LNCaP clone FGC (cell line): ENCODE data around the gene TBATA.

Experiments used
- DNase-seq: peaks from one replicate; pipeline ENCODE4 v3.0.0-alpha.2; 2011; ENCODE audit warnings: low read depth
- H3K4me3 ChIP-seq: 2 replicates; pipeline ENCODE4 v1.5.1; 2011; ENCODE audit warnings: mild to moderate bottlenecking, low read depth, low read length, control low read depth
- TF ChIP-seq, protein P1 (sequence below): IDR thresholded peaks from 2 replicates; pipeline ENCODE4 v1.5.1; 2012; ENCODE audit warnings: mild to moderate bottlenecking; ENCODE audit not compliant: control insufficient read depth, insufficient read depth; ENCODE audit errors: extremely low read depth

TBATA gene

GRCh38 chr10:70801854-70802253, 16.7 kb upstream of the TBATA start:
- no peak overlapping the region for H3K4me3 ChIP-seq
- TF ChIP-seq, protein P1, sequence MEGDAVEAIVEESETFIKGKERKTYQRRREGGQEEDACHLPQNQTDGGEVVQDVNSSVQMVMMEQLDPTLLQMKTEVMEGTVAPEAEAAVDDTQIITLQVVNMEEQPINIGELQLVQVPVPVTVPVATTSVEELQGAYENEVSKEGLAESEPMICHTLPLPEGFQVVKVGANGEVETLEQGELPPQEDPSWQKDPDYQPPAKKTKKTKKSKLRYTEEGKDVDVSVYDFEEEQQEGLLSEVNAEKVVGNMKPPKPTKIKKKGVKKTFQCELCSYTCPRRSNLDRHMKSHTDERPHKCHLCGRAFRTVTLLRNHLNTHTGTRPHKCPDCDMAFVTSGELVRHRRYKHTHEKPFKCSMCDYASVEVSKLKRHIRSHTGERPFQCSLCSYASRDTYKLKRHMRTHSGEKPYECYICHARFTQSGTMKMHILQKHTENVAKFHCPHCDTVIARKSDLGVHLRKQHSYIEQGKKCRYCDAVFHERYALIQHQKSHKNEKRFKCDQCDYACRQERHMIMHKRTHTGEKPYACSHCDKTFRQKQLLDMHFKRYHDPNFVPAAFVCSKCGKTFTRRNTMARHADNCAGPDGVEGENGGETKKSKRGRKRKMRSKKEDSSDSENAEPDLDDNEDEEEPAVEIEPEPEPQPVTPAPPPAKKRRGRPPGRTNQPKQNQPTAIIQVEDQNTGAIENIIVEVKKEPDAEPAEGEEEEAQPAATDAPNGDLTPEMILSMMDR, result no peak
- DNase-seq, result no peak

- H3K4me3 ChIP-seq, result no peak overlapping the region
- TF ChIP-seq, protein P1, result no peak
- DNase-seq, result no peak
Measured at GRCh38 chr10:70799124-70799523, 13.9 kb upstream of the TBATA start.

DNA sequence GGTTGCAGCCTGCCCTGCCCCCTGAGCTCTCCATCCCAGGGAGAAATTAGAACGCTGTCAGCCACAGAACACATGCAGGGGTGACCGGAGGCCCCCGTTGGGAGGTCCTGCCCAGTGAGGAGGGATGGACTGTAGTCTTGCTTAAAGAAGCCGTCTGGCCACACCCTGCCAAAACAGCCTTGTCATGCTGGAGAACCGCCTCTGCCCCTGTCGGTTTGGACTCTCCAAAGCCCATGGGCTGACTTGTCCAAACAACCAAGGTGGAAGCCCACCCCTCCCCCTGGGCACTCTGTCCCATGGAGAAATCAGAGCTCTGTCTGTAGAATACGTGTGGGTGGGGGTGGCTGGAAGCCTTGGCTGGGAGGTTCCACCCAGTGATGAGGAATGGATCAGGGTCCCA, 12.7 kb upstream of the TBATA start:
- no peak overlapping the region for H3K4me3 ChIP-seq
- TF ChIP-seq, protein P1, result no peak
- no peak for DNase-seq

GRCh38 chr10:70795613-70796012, 10.4 kb upstream of the TBATA start:
- no peak overlapping the region for H3K4me3 ChIP-seq
- TF ChIP-seq, protein P1, result no peak
- DNase-seq, result no peak

DNA sequence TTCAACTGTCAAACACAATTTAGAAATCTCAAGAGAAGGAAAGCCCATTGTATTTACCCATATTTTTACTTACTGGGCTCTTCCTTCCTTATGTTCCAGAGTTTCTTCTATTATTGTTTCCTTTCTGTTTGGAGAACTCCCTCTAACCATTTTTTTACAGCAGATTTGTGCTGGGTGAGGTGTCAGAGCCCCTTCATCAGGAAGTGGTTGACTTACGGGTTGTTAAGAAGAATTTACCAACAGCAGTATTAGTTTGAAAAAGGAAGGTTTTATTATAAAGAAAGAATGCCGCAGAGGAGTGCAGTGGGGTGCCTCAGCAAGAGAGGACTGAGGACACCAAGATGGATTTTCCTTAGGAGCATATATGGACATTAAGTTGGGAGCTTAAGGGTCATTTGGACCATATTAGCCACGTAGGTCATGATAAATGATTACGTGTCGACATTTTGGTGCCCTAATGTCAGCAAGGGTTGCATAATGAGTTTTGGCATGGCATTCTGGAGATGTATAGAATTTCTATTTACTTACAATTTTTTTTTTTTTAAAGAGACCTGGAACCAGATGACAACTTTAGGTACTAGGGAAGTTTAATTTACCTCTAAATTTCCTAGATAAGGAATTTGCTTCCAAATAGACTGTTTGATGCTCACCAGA, 6.3 kb upstream of the TBATA start:
- no peak for DNase-seq
- TF ChIP-seq, protein P1, result no peak
- no peak overlapping the region for H3K4me3 ChIP-seq

DNA sequence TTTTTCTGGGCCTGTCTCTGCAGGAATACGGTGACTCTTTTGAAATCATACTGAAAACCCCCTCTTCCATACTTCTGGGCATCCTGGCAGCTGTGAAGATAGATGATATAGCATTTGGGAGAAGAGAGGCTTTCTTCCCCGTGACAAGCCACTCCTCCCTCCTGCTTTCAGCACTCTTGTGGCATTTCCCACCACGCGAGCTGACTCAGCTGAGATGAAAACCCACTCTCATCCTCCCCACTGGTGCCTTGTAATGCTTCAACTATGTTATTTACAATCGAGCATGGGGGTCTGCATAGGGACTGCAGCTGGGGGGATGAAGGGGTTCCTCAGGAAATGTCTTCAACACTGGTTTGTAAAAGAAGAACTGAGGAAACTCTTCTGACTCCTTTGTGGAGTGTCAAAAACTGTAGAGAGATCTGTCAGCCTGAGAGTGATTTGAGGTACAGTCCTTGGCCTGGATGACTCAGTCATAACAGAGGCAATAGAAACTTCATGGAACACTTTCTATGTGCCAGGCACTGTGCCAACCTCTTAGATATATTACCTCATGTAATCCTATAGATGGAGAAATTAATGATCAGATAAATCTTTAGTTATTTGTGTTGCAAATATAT, 1.7 kb upstream of the TBATA start:
- no peak for DNase-seq
- no peak overlapping the region for H3K4me3 ChIP-seq
- TF ChIP-seq, protein P1, result no peak

DNA sequence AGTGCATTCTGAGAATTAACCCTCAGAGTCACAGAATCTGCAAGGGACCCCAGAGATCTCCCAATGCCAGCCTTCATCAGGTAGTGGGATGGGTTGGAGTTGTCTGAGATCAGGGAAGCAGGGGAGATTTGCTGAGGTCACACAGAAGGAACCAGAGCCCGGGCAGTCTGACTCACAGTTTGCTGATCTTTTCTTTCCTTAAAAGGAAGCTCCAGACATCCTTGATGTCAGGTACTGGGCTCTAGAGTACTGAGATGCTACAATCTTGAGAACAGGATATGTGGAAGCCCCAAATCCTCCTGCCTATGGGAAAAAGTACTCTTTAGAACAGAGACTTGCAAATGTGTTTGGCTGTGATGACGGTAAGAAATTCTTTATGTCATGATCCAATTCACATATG, 706 bp downstream of the TBATA start:
- TF ChIP-seq, protein P1, result no peak
- H3K4me3 ChIP-seq, result no peak overlapping the region
- no peak for DNase-seq
